AG04450 (cell line): ENCODE data around the gene PRTG. TPM values are rescaled to one million over a fixed set of nuclear protein-coding genes. Genes with fewer than 3 reads are reported as not detected.

Experiments
- CTCF ChIA-PET: fragments of 300-600, 350-600 bp; formaldehyde crosslinking; extraction: SDS; loops from one replicate; lab custom pipeline; 2022; ENCODE audit warnings: antibody characterized with exemption, inconsistent platforms; lab: Charles Lee
- POLR2A ChIA-PET: fragments of 350-600 bp; formaldehyde crosslinking; extraction: SDS; loops from one replicate; lab custom pipeline; 2021; ENCODE audit warnings: antibody characterized with exemption, inconsistent platforms; lab: Yijun Ruan, JAX
- DNase-seq: peaks from one replicate; pipeline ENCODE4 v3.0.0-alpha.2; 2011; ENCODE audit warnings: low read depth, low spot score
- H3K27ac ChIP-seq: one replicate; pipeline ENCODE4 v1.5.1; 2012; ENCODE audit warnings: low read depth, low read length, control low read depth
- H3K27me3 ChIP-seq: one replicate; pipeline ENCODE4 v1.6.0; 2012; ENCODE audit warnings: low read length; ENCODE audit not compliant: control insufficient read depth, insufficient read depth
- H3K4me3 ChIP-seq: 2 replicates; pipeline ENCODE4 v1.5.1; 2011; ENCODE audit warnings: mild to moderate bottlenecking, low read depth, low read length, control low read depth
- H3K9me3 ChIP-seq: 2 replicates; pipeline ENCODE4 v1.5.1; 2012; ENCODE audit warnings: low read length; ENCODE audit not compliant: control insufficient read depth, insufficient read depth
- polyA plus RNA-seq: library from polyadenylated mRNA; depleted of rRNA; stranded (reverse); fragments of >200 nt; gene quantifications from 2 replicates; pipeline ENCODE4 v1.2.3, GENCODE V29; 2011
- TF ChIP-seq, protein P1 (sequence below): IDR thresholded peaks from 2 replicates; pipeline ENCODE4 v1.5.1; 2011; ENCODE audit warnings: low read depth, low read length, control low read depth, inconsistent platforms

Gene PRTG
- polyA plus RNA-seq, 1 experiment: 1.2 TPM

DNA sequence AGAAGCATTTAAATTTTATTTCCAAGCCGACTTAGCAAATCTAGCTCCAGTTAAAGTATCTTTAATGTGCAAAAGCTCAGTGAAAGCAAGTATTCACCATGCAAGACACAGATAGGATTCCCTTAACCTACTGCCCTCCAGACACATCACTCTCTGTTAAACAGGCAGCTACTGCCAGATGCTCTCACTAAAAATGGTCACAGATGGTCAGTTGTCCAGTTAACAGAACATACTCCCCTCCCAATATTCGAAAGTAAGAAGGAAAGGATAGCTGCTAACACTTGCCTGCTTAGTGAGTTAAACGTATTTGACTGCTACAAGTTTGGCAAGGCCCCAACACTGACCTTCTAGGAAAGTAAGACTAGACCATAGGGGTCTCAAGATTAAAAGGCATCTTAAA is 73.7 kb downstream of the PRTG start:
- TF ChIP-seq, protein P1, sequence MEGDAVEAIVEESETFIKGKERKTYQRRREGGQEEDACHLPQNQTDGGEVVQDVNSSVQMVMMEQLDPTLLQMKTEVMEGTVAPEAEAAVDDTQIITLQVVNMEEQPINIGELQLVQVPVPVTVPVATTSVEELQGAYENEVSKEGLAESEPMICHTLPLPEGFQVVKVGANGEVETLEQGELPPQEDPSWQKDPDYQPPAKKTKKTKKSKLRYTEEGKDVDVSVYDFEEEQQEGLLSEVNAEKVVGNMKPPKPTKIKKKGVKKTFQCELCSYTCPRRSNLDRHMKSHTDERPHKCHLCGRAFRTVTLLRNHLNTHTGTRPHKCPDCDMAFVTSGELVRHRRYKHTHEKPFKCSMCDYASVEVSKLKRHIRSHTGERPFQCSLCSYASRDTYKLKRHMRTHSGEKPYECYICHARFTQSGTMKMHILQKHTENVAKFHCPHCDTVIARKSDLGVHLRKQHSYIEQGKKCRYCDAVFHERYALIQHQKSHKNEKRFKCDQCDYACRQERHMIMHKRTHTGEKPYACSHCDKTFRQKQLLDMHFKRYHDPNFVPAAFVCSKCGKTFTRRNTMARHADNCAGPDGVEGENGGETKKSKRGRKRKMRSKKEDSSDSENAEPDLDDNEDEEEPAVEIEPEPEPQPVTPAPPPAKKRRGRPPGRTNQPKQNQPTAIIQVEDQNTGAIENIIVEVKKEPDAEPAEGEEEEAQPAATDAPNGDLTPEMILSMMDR: no peak
- DNase-seq: no peak
- Histone ChIP-seq H3K4me3 (no peak overlapping the region), H3K9me3 (no peaks in the 10 kb centered on the region), H3K27ac (no peak overlapping the region), H3K27me3 (no peaks in the 10 kb centered on the region)
- POLR2A ChIA-PET: no interaction called here
- CTCF ChIA-PET: interaction anchor here (1.1 to 2.6 kb wide), 3 partner anchors 19 to 69 kb away, joined by 3 to 11 read pairs (median 5); no protein-coding TSS in a partner anchor

DNA sequence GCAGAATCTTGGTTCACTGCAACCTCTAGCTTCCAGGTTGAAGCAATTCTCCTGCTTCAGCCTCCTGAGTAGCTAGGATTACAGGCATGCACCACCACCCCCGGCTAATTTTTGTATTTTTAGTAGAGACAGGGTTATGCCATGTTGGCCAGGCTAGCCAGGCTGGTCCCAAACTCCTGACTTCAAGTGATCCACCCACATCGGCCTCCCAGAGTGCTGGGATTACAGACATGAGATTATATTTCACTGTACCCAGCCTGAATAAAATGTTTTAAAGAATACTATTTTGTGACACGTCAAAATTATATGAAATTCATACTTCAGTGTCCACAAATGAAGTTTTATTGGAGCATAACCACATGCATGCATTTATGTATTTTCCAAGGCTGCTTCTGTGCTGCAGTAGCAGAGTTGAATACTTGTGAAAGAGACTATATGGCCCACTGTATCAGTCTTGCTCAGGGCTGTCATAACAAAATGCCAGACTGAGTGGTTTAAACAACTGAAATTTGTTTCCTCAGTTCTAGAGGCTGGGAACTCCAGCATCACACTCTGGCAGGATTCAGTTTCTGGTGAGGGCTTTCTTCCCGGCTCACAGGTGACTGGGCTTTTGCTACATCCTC is 77.2 kb downstream of the PRTG start:
- no peak for DNase-seq
- no peak overlapping the region for H3K27ac ChIP-seq
- ChIA-PET CTCF (no interaction called here), POLR2A (no interaction called here)
- no peaks in the 10 kb centered on the region for H3K9me3 ChIP-seq
- TF ChIP-seq, protein P1: no peak
- no peak overlapping the region for H3K4me3 ChIP-seq
- no peaks in the 10 kb centered on the region for H3K27me3 ChIP-seq

GRCh38 chr15:55661428-55661827 is 81.5 kb downstream of the PRTG start:
- ChIA-PET POLR2A (no interaction called here), CTCF (interaction anchor here (1.3 kb wide), 1 partner anchor 12 kb away, joined by 7 read pairs; no protein-coding TSS in a partner anchor)
- no peak for DNase-seq
- H3K4me3 ChIP-seq: no peak overlapping the region
- no peaks in the 10 kb centered on the region for H3K9me3 ChIP-seq
- H3K27me3 ChIP-seq: no peaks in the 10 kb centered on the region
- H3K27ac ChIP-seq: no peak overlapping the region
- TF ChIP-seq, protein P1: no peak

GRCh38 chr15:55660153-55660552 is 82.8 kb downstream of the PRTG start:
- DNase-seq: no peak
- POLR2A ChIA-PET: no interaction called here
- H3K9me3 ChIP-seq: no peaks in the 10 kb centered on the region
- CTCF ChIA-PET: interaction anchor here (1.3 to 1.7 kb wide), 3 partner anchors 11 to 19 kb away, joined by 6 to 7 read pairs (median 6); no protein-coding TSS in a partner anchor
- H3K27ac ChIP-seq: no peak overlapping the region
- TF ChIP-seq, protein P1: no peak
- no peaks in the 10 kb centered on the region for H3K27me3 ChIP-seq
- no peak overlapping the region for H3K4me3 ChIP-seq

- no peaks in the 10 kb centered on the region for H3K9me3 ChIP-seq
- no peak overlapping the region for H3K4me3 ChIP-seq
- H3K27me3 ChIP-seq: no peaks in the 10 kb centered on the region
- CTCF ChIA-PET: interaction anchor here (1.4 to 2.6 kb wide), 3 partner anchors 11 to 18 kb away, joined by 6 to 7 read pairs (median 6); no protein-coding TSS in a partner anchor
- DNase-seq: no peak
- TF ChIP-seq, protein P1: no peak
- POLR2A ChIA-PET: no interaction called here
- no peak overlapping the region for H3K27ac ChIP-seq
Observed at GRCh38 chr15:55659481-55659880, 83.5 kb downstream of the PRTG start.
